Erythroblast (primary cell): ENCODE results near the gene XG.
"Not testable (repeated sequence)": the region's sequence is repeated elsewhere in the genome, so short reads cannot be mapped to it uniquely, and the experiment has no call there.

ENCODE experiments used
- GATA1 ChIP-seq: IDR thresholded peaks from 2 replicates; pipeline ENCODE4 v1.6.1; 2011; ENCODE audit warnings: low read depth, mild to moderate bottlenecking, control low read depth, low read length, moderate library complexity
- POLR2A ChIP-seq: IDR thresholded peaks from 2 replicates; pipeline ENCODE4 v1.6.1; 2011; ENCODE audit warnings: mild to moderate bottlenecking, low read length

- not testable (repeated sequence) for TF ChIP-seq POLR2A, GATA1
These were observed 52.4 kb downstream of the XG start for GRCh38 chrX:2804106-2804843.
